Loucy (cell line): ENCODE results near the gene ILKAP.

ENCODE experiments used
- CTCF ChIP-seq: fragments of 200-600 bp; sonication (generic); conservative IDR thresholded peaks from 2 replicates; pipeline ENCODE4 v1.5.1; 2014; ENCODE audit warnings: mild to moderate bottlenecking, antibody characterized with exemption, low read length
- EZH2phosphoT487 ChIP-seq: fragments of 200-600 bp; IDR thresholded peaks from 2 replicates; pipeline ENCODE4 v1.6.1; 2018; ENCODE audit warnings: antibody characterized with exemption, mild to moderate bottlenecking, moderate library complexity, borderline replicate concordance

- no peak for TF ChIP-seq CTCF
- no peak for TF ChIP-seq EZH2phosphoT487
Observed at GRCh38 chr2:238144262-238144661, 59.2 kb downstream of the ILKAP start.
